DOHH2 (cell line): Measurements from ENCODE around the gene ARMCX2.

Experiments
- H3F3A ChIP-seq: fragments of 200-600 bp; sonication (generic), shearing (Covaris generic); 2 replicates; pipeline ENCODE4 v1.6.0; 2016; ENCODE audit warnings: antibody characterized with exemption, mild to moderate bottlenecking; ENCODE audit not compliant: control insufficient read depth, insufficient read depth
- H3K27ac ChIP-seq: fragments of 200-600 bp; sonication (generic); 2 replicates; pipeline ENCODE4 v1.5.1; 2014; ENCODE audit warnings: low read depth, mild to moderate bottlenecking, low read length, moderate library complexity
- H3K27me3 ChIP-seq: fragments of 200-600 bp; sonication (generic); 2 replicates; pipeline ENCODE4 v1.6.1; 2014; ENCODE audit warnings: mild to moderate bottlenecking, low read length, mixed read lengths; ENCODE audit not compliant: control insufficient read depth
- H3K36me3 ChIP-seq: fragments of 200-600 bp; sonication (generic); 2 replicates; pipeline ENCODE4 v1.6.1; 2014; ENCODE audit warnings: mild to moderate bottlenecking, low read length, moderate library complexity, mixed read lengths; ENCODE audit not compliant: control insufficient read depth
- H3K4me1 ChIP-seq: fragments of 200-600 bp; sonication (generic); 2 replicates; pipeline ENCODE4 v1.6.1; 2014; ENCODE audit warnings: mild to moderate bottlenecking, low read length, mixed read lengths; ENCODE audit not compliant: control insufficient read depth
- H3K4me2 ChIP-seq: fragments of 200-600 bp; sonication (generic); 2 replicates; pipeline ENCODE4 v1.6.0; 2014; ENCODE audit warnings: mild to moderate bottlenecking, low read length, moderate library complexity
- H3K4me3 ChIP-seq: fragments of 200-600 bp; sonication (generic); 2 replicates; pipeline ENCODE4 v1.5.1; 2014; ENCODE audit warnings: mild to moderate bottlenecking, low read length, mixed read lengths
- H3K79me2 ChIP-seq: fragments of 200-600 bp; sonication (generic); 2 replicates; pipeline ENCODE4 v1.6.1; 2014; ENCODE audit warnings: mild to moderate bottlenecking, low read length, mixed read lengths; ENCODE audit not compliant: control insufficient read depth
- H3K9me2 ChIP-seq: fragments of 200-600 bp; sonication (generic); replicated peaks from 2 replicates; pipeline ENCODE4 v1.6.1; 2014; ENCODE audit warnings: mild to moderate bottlenecking, low read length, mixed read lengths; ENCODE audit not compliant: control insufficient read depth
- H3K9me3 ChIP-seq: fragments of 200-600 bp; sonication (generic); 2 replicates; pipeline ENCODE4 v1.6.1; 2014; ENCODE audit warnings: antibody characterized with exemption, low read length, mixed read lengths; ENCODE audit not compliant: control insufficient read depth, insufficient read depth
- H4K20me1 ChIP-seq: fragments of 200-600 bp; sonication (generic); 2 replicates; pipeline ENCODE4 v1.6.0; 2014; ENCODE audit warnings: low read depth, mild to moderate bottlenecking, antibody characterized with exemption, low read length, moderate library complexity; ENCODE audit not compliant: control insufficient read depth, insufficient read depth
- CTCF ChIP-seq: fragments of 200-600 bp; sonication (generic); IDR thresholded peaks from one replicate; pipeline ENCODE4 v1.5.1; 2014; ENCODE audit warnings: antibody characterized with exemption, mild to moderate bottlenecking, low read depth, low read length; ENCODE audit not compliant: poor library complexity, severe bottlenecking
- EZH2phosphoT487 ChIP-seq: fragments of 200-600 bp; sonication (generic); IDR thresholded peaks from 2 replicates; pipeline ENCODE4 v1.6.1; 2017; ENCODE audit warnings: borderline replicate concordance, mild to moderate bottlenecking, antibody characterized with exemption, low read length, moderate library complexity, mixed read lengths

The ARMCX2 gene

GRCh38 chrX:101691835-101692234, 32.2 kb upstream of the ARMCX2 start:
- Histone ChIP-seq H3K4me2 (no peak overlapping the region), H3K27ac (no peak overlapping the region), H4K20me1 (no peaks in the 10 kb centered on the region), H3K79me2 (no peaks in the 10 kb centered on the region), H3K4me3 (no peak overlapping the region), H3K9me3 (no peaks in the 10 kb centered on the region), H3K27me3 (no peaks in the 10 kb centered on the region), H3K4me1 (no peaks in the 10 kb centered on the region), H3K9me2 (no peaks in the 10 kb centered on the region), H3K36me3 (no peaks in the 10 kb centered on the region), H3F3A (no peaks in the 10 kb centered on the region)
- no peak for TF ChIP-seq CTCF
- TF ChIP-seq EZH2phosphoT487 = no peak

- no peak for TF ChIP-seq EZH2phosphoT487
- TF ChIP-seq CTCF = no peak
- Histone ChIP-seq H3K36me3 (no peaks in the 10 kb centered on the region), H4K20me1 (no peaks in the 10 kb centered on the region), H3K4me3 (no peak overlapping the region), H3F3A (no peaks in the 10 kb centered on the region), H3K79me2 (no peaks in the 10 kb centered on the region), H3K4me1 (no peaks in the 10 kb centered on the region), H3K27me3 (no peaks in the 10 kb centered on the region), H3K4me2 (no peak overlapping the region), H3K9me3 (no peaks in the 10 kb centered on the region), H3K9me2 (no peaks in the 10 kb centered on the region), H3K27ac (no peak overlapping the region)
These were observed 26.9 kb upstream of the ARMCX2 start for GRCh38 chrX:101686574-101686973.

DNA sequence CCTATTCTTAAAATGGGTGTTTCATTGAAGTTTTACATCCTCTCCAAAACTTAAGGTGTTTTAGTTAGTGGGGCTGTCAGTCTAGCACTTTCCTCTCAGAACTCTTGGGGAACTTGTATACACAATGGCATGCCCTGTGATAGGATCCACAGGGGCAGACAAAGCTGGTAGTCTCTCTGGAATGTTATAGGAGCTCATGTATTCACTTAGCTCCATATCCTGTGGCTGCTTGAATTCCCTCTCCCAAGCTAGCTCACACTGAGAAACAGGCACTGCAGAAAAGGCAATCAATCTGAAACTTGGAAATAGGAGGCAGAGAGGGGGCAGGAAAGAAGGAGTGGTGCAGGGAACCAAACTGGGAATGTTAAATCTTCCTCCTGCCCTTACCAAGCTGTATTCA, 26.3 kb upstream of the ARMCX2 start:
- Histone ChIP-seq H3K4me2 (no peak overlapping the region), H3F3A (no peaks in the 10 kb centered on the region), H3K9me3 (no peaks in the 10 kb centered on the region), H3K36me3 (no peaks in the 10 kb centered on the region), H3K9me2 (no peaks in the 10 kb centered on the region), H3K4me1 (no peaks in the 10 kb centered on the region), H3K79me2 (no peaks in the 10 kb centered on the region), H4K20me1 (no peaks in the 10 kb centered on the region), H3K27ac (no peak overlapping the region), H3K27me3 (no peaks in the 10 kb centered on the region), H3K4me3 (no peak overlapping the region)
- no peak for TF ChIP-seq CTCF
- no peak for TF ChIP-seq EZH2phosphoT487

GRCh38 chrX:101682723-101683122, 23.1 kb upstream of the ARMCX2 start:
- TF ChIP-seq CTCF (no peak), EZH2phosphoT487 (no peak)
- Histone ChIP-seq H3K36me3 (no peaks in the 10 kb centered on the region), H3K4me3 (no peak overlapping the region), H3K27ac (no peak overlapping the region), H3K27me3 (no peaks in the 10 kb centered on the region), H3K9me3 (no peaks in the 10 kb centered on the region), H4K20me1 (no peaks in the 10 kb centered on the region), H3K79me2 (no peaks in the 10 kb centered on the region), H3K4me1 (no peaks in the 10 kb centered on the region), H3K4me2 (no peak overlapping the region), H3K9me2 (no peaks in the 10 kb centered on the region), H3F3A (no peaks in the 10 kb centered on the region)
